ENCODE results near the gene GCNT1. TPM values are rescaled to one million over a fixed set of nuclear protein-coding genes. Genes with fewer than 3 reads are reported as not detected.
"Not testable (repeated sequence)": the region's sequence is repeated elsewhere in the genome, so short reads cannot be mapped to it uniquely, and the experiment has no call there.

GCNT1 gene
- total and polyA plus RNA-seq, 2 experiments from 2014 or later: 0.22 to 0.66 TPM

GRCh38 chr9:76519075-76519835 is 60.3 kb downstream of the GCNT1 start:
- TF ChIP-seq CTCF (IDR thresholded peaks at IDR 0.05; ENCODE audit: low read depth, low read length): no peak
- H3K27me3 ChIP-seq: no peaks in the 10 kb centered on the region
- no peaks in the 10 kb centered on the region for H3K9me3 ChIP-seq (ENCODE audit: low read depth)
- H3K27ac ChIP-seq: no peak overlapping the region
- DNase-seq (ENCODE audit: low read depth in 1 of 2, low spot score in 1 of 2): no peak
- no peaks in the 10 kb centered on the region for H3K36me3 ChIP-seq
- no peak overlapping the region for H3K4me3 ChIP-seq
- peaks cover 6% of the 10 kb centered on the region for H3K4me1 ChIP-seq (ENCODE audit: low read depth)

- Histone ChIP-seq H3K9me3 (ENCODE audit: low read depth) (no peaks in the 10 kb centered on the region), H3K36me3 (no peaks in the 10 kb centered on the region), H3K4me3 (no peak overlapping the region), H3K4me1 (ENCODE audit: low read depth) (peaks cover 4% of the 10 kb centered on the region), H3K27ac (no peak overlapping the region), H3K27me3 (no peaks in the 10 kb centered on the region)
- DNase-seq (ENCODE audit: low read depth in 1 of 2, low spot score in 1 of 2): peak in 1 of 2 donors; percentile 7
- no peak for TF ChIP-seq CTCF (IDR thresholded peaks at IDR 0.05; ENCODE audit: low read depth, low read length)
Measured at GRCh38 chr9:76521244-76521681, 62.3 kb downstream of the GCNT1 start.

- DNase-seq (ENCODE audit: low read depth in 1 of 2, low spot score in 1 of 2): no peak
- H3K9me3 ChIP-seq (ENCODE audit: low read depth): no peaks in the 10 kb centered on the region
- H3K27me3 ChIP-seq: no peaks in the 10 kb centered on the region
- no peaks in the 10 kb centered on the region for H3K36me3 ChIP-seq
- no peak for TF ChIP-seq CTCF (IDR thresholded peaks at IDR 0.05; ENCODE audit: low read depth, low read length)
- no peaks in the 10 kb centered on the region for H3K4me1 ChIP-seq (ENCODE audit: low read depth)
- H3K27ac ChIP-seq: no peak overlapping the region
- no peak overlapping the region for H3K4me3 ChIP-seq
Measured at GRCh38 chr9:76521906-76522305, 62.9 kb downstream of the GCNT1 start.

- H3K27ac ChIP-seq; H3K36me3 ChIP-seq; H3K4me1 ChIP-seq (ENCODE audit: low read depth); H3K4me3 ChIP-seq; H3K27me3 ChIP-seq; H3K9me3 ChIP-seq (ENCODE audit: low read depth); DNase-seq (ENCODE audit: low read depth in 1 of 2, low spot score in 1 of 2): not testable (repeated sequence)
Measured at GRCh38 chr9:76523617-76524200, 64.7 kb downstream of the GCNT1 start.

GRCh38 chr9:76525196-76525595 is 66.2 kb downstream of the GCNT1 start:
- Histone ChIP-seq H3K4me3 (no peak overlapping the region), H3K4me1 (ENCODE audit: low read depth) (no peaks in the 10 kb centered on the region), H3K27me3 (no peaks in the 10 kb centered on the region), H3K27ac (no peak overlapping the region), H3K9me3 (ENCODE audit: low read depth) (no peaks in the 10 kb centered on the region), H3K36me3 (no peaks in the 10 kb centered on the region)
- TF ChIP-seq CTCF (IDR thresholded peaks at IDR 0.05; ENCODE audit: low read depth, low read length): no peak
- no peak for DNase-seq (ENCODE audit: low read depth in 1 of 2, low spot score in 1 of 2)

GRCh38 chr9:76526026-76526425 is 67.0 kb downstream of the GCNT1 start:
- TF ChIP-seq CTCF (IDR thresholded peaks at IDR 0.05; ENCODE audit: low read depth, low read length): no peak
- Histone ChIP-seq H3K36me3 (no peaks in the 10 kb centered on the region), H3K4me3 (no peak overlapping the region), H3K27me3 (no peaks in the 10 kb centered on the region), H3K27ac (no peak overlapping the region), H3K9me3 (ENCODE audit: low read depth) (no peaks in the 10 kb centered on the region), H3K4me1 (ENCODE audit: low read depth) (no peaks in the 10 kb centered on the region)
- DNase-seq (ENCODE audit: low read depth in 1 of 2, low spot score in 1 of 2): no peak

All from cardiac muscle cell (in vitro differentiated cells and primary cell).